Activated B cell treated with CpG ODN at 0.5 μM for 24 hours (primary cell): Measurements from ENCODE around the gene ARRDC5. TPM values are rescaled to one million over a fixed set of nuclear protein-coding genes. Genes with fewer than 3 reads are reported as not detected.

Experiments
- ATAC-seq: fragments of 200-7000 bp; cut with Tn5 transposase; one replicate; pipeline ENCODE4 v1.10.0; 2021; ENCODE audit warnings: low read depth, mild to moderate bottlenecking, moderate library complexity
- CTCF ChIA-PET: fragments of 350-600 bp; sonication (Branson Sonifier 250); formaldehyde crosslinking; loops from one replicate; lab custom pipeline; 2021; ENCODE audit warnings: antibody characterized with exemption; lab: Charles Lee
- POLR2A ChIA-PET: fragments of 350-600 bp; sonication (Branson Sonifier 250); formaldehyde crosslinking; loops from one replicate; lab custom pipeline; 2021; ENCODE audit warnings: antibody characterized with exemption; lab: Charles Lee
- DNase-seq: peaks from one replicate; pipeline ENCODE4 v3.0.0; 2022
- H3K27ac Mint-ChIP-seq: one replicate; pipeline ENCODE4 v1.8.0; 2020; ENCODE audit warnings: mixed read lengths
- H3K27me3 Mint-ChIP-seq: one replicate; pipeline ENCODE4 v1.8.0; 2021; ENCODE audit warnings: mixed read lengths
- H3K36me3 Mint-ChIP-seq: one replicate; pipeline ENCODE4 v1.8.0; 2021; ENCODE audit warnings: low read depth, mixed read lengths
- H3K4me1 Mint-ChIP-seq: one replicate; pipeline ENCODE4 v1.8.0; 2021; ENCODE audit warnings: mixed read lengths
- H3K4me3 Mint-ChIP-seq: one replicate; pipeline ENCODE4 v1.8.0; 2020; ENCODE audit warnings: mild to moderate bottlenecking, mixed read lengths
- H3K9me3 Mint-ChIP-seq: one replicate; pipeline ENCODE4 v1.8.0; 2020; ENCODE audit warnings: mixed read lengths
- intact Hi-C: fragments of 100-400 bp; cut with micrococcal nuclease; formaldehyde crosslinking; loops from one replicate; pipeline ENCODE4 v1.15.1; 2024
- total RNA-seq: library from RNA; stranded (reverse); gene quantifications from 2 replicates; pipeline ENCODE4 v1.2.3, GENCODE V29; 2022
- TF ChIP-seq, protein P1 (sequence below): fragments of 200-600 bp; IDR thresholded peaks from one replicate; pipeline ENCODE4 v1.8.0; 2022; ENCODE audit warnings: antibody characterized with exemption, mild to moderate bottlenecking

Gene ARRDC5
- total RNA-seq, 1 donor from 2014 or later: 4.3 TPM

DNA sequence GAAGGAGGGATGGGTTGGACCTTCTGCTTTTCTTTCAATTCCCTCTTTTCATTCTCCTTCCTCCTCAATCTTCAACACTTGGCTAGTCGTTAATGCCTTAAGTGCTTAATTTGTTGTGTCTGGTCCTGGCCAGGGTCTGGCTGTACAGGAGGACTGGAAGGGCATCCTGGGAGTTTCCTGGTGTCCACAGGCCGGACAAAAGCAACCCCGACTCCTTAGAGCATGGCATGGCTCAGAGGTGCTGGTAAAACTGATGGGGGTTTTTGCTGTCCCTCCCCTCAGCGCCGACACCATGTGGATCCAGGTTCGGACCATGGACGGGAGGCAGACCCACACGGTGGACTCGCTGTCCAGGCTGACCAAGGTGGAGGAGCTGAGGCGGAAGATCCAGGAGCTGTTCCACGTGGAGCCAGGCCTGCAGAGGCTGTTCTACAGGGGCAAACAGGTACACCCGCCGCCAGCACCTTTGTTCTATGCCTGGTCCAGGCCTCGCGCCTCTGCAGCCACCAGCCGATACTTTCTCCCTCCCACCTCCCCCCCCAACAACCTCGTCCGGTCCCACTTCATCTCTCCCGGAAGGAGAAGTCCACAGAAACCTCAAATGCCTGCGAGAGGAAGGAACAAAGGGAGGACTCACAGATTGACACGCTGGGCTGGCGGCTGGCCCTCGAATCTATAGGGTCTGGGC, 8.0 kb upstream of the ARRDC5 start:
- intact Hi-C loops: loop anchor here (1.0 to 5.0 kb wide), 7 partner anchors 38 to 222 kb away; no protein-coding TSS in a partner anchor
- ATAC-seq (no peak), DNase-seq (no peak)
- H3K27ac Mint-ChIP-seq: peak overlapping the region; percentile 35
- no peaks in the 10 kb centered on the region for H3K9me3 Mint-ChIP-seq
- peaks cover 63% of the 10 kb centered on the region for H3K4me1 Mint-ChIP-seq
- H3K36me3 Mint-ChIP-seq: no peaks in the 10 kb centered on the region
- POLR2A ChIA-PET: interaction anchor here (0.6 to 2.1 kb wide), 6 partner anchors 38 to 119 kb away, joined by 4 to 7 read pairs (median 6); partner anchors contain the start of genes FEM1A and KDM4B
- H3K27me3 Mint-ChIP-seq: no peaks in the 10 kb centered on the region
- TF ChIP-seq, protein P1, sequence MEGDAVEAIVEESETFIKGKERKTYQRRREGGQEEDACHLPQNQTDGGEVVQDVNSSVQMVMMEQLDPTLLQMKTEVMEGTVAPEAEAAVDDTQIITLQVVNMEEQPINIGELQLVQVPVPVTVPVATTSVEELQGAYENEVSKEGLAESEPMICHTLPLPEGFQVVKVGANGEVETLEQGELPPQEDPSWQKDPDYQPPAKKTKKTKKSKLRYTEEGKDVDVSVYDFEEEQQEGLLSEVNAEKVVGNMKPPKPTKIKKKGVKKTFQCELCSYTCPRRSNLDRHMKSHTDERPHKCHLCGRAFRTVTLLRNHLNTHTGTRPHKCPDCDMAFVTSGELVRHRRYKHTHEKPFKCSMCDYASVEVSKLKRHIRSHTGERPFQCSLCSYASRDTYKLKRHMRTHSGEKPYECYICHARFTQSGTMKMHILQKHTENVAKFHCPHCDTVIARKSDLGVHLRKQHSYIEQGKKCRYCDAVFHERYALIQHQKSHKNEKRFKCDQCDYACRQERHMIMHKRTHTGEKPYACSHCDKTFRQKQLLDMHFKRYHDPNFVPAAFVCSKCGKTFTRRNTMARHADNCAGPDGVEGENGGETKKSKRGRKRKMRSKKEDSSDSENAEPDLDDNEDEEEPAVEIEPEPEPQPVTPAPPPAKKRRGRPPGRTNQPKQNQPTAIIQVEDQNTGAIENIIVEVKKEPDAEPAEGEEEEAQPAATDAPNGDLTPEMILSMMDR: no peak
- CTCF ChIA-PET: interaction anchor here (0.7 to 4.3 kb wide), 10 partner anchors 8 to 120 kb away, joined by 3 to 111 read pairs (median 14); partner anchors contain the start of genes ARRDC5 and PLIN3
- H3K4me3 Mint-ChIP-seq: peak overlapping the region; percentile 82

DNA sequence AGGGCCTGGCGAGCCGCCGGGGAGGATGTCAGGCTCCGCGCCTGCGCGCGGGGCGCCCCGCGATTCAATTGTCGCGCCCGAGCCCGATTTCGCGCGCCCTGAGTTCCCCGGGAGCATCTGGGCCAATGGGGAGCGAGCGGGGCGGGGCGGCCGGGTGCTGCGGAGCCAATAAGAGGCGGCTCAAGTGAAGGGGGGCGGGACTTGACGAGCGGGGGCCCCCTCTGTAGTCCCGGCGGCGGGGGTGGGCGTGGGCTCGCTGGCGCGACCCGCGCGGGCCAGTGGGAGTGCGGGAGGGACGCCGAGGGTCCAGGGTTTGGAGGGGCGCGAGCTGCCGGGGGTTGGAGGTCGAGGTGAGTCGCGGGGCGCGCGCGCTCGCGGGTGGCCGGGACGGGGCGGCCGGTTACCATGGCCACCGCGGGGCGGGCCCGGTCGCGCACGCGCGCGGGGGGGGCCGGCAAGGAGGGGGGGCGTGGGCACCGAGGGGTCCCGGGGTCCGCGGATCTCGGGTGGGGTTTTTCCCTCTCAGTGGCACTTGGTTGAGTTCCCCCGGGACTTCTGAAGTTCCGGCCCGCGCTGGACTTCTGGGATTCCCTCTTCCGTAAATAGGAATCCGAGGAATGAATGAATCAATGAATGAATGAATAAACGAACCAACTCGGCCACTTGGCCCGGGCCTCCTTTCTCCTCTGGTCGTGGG, 7.3 kb upstream of the ARRDC5 start:
- ChIA-PET CTCF (interaction anchor here (2.7 to 4.3 kb wide), 4 partner anchors 38 to 121 kb away, joined by 19 to 111 read pairs (median 28); no protein-coding TSS in a partner anchor), POLR2A (interaction anchor here (0.6 kb wide), 1 partner anchor 46 kb away, joined by 4 read pairs; no protein-coding TSS in a partner anchor)
- peaks cover 56% of the 10 kb centered on the region for H3K4me1 Mint-ChIP-seq
- H3K27me3 Mint-ChIP-seq: no peaks in the 10 kb centered on the region
- H3K4me3 Mint-ChIP-seq: peak overlapping the region; percentile 82
- intact Hi-C loops: loop anchor here (1.0 to 5.0 kb wide), 5 partner anchors 58 to 222 kb away; no protein-coding TSS in a partner anchor
- TF ChIP-seq, protein P1: no peak
- peak overlapping the region; percentile 35 for H3K27ac Mint-ChIP-seq
- H3K9me3 Mint-ChIP-seq: no peaks in the 10 kb centered on the region
- ATAC-seq: peak; percentile 96
- no peaks in the 10 kb centered on the region for H3K36me3 Mint-ChIP-seq
- peak; percentile 94 for DNase-seq

DNA sequence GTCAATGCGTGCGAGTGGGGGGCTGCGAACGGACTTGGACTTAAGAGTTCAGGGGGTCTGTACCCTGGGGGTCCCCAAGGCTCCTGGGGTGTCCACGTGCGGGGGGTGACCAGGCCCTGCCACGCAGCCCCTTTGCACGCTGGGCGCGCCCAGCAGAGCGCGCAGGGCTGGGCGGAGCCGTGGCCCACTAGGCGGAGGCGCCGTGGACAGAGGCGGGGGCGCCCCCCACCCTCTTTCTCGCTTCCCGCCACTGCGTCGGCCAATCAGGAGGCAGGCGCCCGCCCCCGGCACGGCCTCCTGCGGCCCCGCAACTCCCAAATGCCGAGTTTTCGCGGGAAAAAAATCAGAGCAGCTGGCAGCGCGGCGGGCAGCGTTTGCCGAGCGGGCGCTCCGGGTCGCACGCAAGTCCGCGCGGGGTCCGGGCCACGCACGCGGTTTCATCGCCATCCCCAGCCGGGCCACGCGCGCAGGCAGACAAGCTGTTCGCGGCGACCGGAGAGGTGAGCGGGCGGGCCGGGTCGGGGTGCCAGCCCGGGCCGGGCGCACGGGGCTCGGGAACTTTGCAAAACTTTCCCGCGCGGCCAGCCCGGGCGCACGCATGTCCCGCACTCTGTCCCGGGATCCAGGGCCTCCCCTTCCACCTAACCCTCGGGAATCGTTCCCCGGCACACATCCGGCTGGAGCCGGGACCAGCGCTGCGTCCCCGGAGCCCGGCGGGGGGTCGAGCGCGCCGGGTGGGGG, 6.6 kb upstream of the ARRDC5 start, which contains the start of gene UHRF1:
UHRF1 (plus strand) TSS at position 346 of the 741 bp plus-strand sequence. CDS start 1,385 bp downstream, outside the sequence.
- TF ChIP-seq, protein P1: no peak
- H3K4me1 Mint-ChIP-seq: peaks cover 49% of the 10 kb centered on the region
- ChIA-PET POLR2A (no interaction called here), CTCF (no interaction called here)
- H3K36me3 Mint-ChIP-seq: no peaks in the 10 kb centered on the region
- intact Hi-C loops: no loop called here
- DNase-seq (no peak), ATAC-seq (peak; percentile 1)
- H3K27me3 Mint-ChIP-seq: no peaks in the 10 kb centered on the region
- H3K9me3 Mint-ChIP-seq: no peaks in the 10 kb centered on the region
- H3K27ac Mint-ChIP-seq: peak within 1 kb of the TSS; percentile 35
- peak within 1 kb of the TSS; percentile 82 for H3K4me3 Mint-ChIP-seq

DNA sequence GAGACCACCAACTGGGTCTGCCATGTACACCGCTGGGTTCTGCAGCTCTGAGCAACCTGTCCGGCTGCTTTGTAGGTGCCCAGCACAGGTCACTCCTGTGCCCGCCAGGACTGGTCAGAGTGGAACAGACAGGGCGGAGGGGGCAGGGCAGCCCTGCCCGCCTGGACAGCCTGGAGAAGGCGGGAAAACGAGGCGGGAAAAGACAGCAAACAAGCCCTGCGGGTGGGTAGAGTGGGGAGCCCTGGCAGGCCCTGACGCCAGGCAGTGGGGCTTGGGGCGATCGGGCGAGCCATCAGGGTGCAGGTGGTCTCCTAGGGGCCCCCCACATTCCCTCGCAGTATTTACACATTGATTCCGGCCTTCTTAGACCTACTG, 6.1 kb upstream of the ARRDC5 start:
- intact Hi-C loops: no loop called here
- Mint-ChIP-seq H3K9me3 (no peaks in the 10 kb centered on the region), H3K36me3 (no peaks in the 10 kb centered on the region), H3K4me3 (peak overlapping the region; percentile 46), H3K27ac (no peak overlapping the region), H3K27me3 (no peaks in the 10 kb centered on the region), H3K4me1 (peaks cover 43% of the 10 kb centered on the region)
- DNase-seq (no peak), ATAC-seq (no peak)
- TF ChIP-seq, protein P1: no peak
- CTCF ChIA-PET: no interaction called here
- POLR2A ChIA-PET: interaction anchor here (1.2 kb wide), 1 partner anchor 185 kb away, joined by 4 read pairs; the partner anchor contains the start of gene DPP9
